Measurements from ENCODE around the gene ADAM23.
A peak's percentile ranks its signal among the peaks of the same experiment; 100 is the strongest.

The ADAM23 gene

DNA sequence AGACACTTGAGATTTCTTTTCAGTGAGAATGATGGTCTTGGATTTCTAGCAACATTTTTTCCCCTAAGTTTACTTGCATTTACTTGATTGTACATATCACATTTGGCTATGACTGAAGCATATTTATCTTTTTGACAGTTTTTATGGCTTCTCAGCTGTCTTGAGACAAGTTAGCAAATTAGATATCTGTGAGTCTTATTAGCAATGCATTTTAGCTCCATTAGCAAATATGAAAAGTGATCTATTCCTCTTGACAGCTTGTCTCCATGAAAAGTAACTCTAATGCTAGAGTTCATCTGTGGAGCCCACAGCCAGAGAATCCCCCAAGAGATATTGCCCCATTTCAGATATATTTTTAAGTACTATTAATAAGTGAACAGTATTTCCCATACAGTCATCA, 126.9 kb downstream of the ADAM23 start:
- no peaks in the 10 kb centered on the region for H3K9me3 ChIP-seq (ENCODE audit: severe bottlenecking)
- no peak overlapping the region for H3K4me3 ChIP-seq (ENCODE audit: low read depth, low read length)

DNA sequence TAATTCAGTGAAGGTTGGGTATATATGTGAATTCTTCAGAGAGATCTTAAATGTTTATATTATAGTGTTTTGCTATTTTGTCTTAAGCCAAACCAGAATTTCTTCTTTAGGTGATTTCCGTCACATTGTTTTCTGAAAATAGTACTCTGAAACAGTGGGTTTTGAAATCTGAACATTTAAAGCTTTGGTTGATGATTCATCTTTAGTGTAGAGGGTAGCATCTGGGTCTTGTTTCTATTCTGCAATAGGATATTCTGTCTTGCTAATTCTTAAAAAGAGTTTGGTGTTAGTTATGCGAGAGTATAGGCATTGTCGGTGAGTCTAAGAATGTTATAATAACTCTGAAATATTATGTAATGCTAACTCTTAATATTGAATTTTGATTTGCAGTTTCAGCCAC, 129.4 kb downstream of the ADAM23 start:
- Histone ChIP-seq H3K9me3 (ENCODE audit: severe bottlenecking) (no peaks in the 10 kb centered on the region), H3K27me3 (ENCODE audit: insufficient read depth, low read depth, severe bottlenecking) (no peaks in the 10 kb centered on the region), H3K36me3 (no peaks in the 10 kb centered on the region), H3K4me3 (ENCODE audit: low read depth, low read length) (no peak overlapping the region), H3K27ac (no peak overlapping the region)
- no peak for DNase-seq
- TF ChIP-seq, protein P1, sequence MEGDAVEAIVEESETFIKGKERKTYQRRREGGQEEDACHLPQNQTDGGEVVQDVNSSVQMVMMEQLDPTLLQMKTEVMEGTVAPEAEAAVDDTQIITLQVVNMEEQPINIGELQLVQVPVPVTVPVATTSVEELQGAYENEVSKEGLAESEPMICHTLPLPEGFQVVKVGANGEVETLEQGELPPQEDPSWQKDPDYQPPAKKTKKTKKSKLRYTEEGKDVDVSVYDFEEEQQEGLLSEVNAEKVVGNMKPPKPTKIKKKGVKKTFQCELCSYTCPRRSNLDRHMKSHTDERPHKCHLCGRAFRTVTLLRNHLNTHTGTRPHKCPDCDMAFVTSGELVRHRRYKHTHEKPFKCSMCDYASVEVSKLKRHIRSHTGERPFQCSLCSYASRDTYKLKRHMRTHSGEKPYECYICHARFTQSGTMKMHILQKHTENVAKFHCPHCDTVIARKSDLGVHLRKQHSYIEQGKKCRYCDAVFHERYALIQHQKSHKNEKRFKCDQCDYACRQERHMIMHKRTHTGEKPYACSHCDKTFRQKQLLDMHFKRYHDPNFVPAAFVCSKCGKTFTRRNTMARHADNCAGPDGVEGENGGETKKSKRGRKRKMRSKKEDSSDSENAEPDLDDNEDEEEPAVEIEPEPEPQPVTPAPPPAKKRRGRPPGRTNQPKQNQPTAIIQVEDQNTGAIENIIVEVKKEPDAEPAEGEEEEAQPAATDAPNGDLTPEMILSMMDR (IDR thresholded peaks at IDR 0.05; ENCODE audit: low read depth, low read length), result no peak

More for the DNA sequence above, 126.9 kb downstream of the ADAM23 start:
- no peak for DNase-seq
- Histone ChIP-seq H3K27me3 (ENCODE audit: insufficient read depth, low read depth, severe bottlenecking) (no peaks in the 10 kb centered on the region), H3K27ac (no peak overlapping the region), H3K36me3 (no peaks in the 10 kb centered on the region)
- TF ChIP-seq, protein P1 (IDR thresholded peaks at IDR 0.05; ENCODE audit: low read depth, low read length), result no peak

DNA sequence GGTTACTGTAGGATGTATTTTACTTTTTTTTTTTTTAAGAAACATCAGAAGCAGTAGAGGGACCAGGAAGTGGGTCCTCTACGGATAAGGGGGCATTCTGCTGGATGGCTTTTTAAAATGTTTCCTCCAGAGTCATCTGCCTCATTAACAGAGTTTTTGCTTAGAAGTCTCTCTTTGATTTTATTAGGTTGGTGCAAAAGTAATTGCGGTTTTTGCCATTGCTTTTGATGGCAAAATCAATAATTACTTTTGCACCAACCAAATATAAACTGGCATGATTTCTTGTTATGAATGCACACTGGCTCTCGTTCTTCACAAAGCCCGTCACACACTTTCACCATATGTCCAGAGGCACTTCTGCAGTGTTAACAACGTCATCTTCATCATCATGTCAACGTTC, 130.5 kb downstream of the ADAM23 start:
- no peaks in the 10 kb centered on the region for H3K36me3 ChIP-seq
- H3K27me3 ChIP-seq (ENCODE audit: insufficient read depth, low read depth, severe bottlenecking), result no peaks in the 10 kb centered on the region
- no peak overlapping the region for H3K4me3 ChIP-seq (ENCODE audit: low read depth, low read length)
- no peak for DNase-seq
- no peak overlapping the region for H3K27ac ChIP-seq
- no peaks in the 10 kb centered on the region for H3K9me3 ChIP-seq (ENCODE audit: severe bottlenecking)
- TF ChIP-seq, protein P1 (IDR thresholded peaks at IDR 0.05; ENCODE audit: low read depth, low read length), result no peak

DNA sequence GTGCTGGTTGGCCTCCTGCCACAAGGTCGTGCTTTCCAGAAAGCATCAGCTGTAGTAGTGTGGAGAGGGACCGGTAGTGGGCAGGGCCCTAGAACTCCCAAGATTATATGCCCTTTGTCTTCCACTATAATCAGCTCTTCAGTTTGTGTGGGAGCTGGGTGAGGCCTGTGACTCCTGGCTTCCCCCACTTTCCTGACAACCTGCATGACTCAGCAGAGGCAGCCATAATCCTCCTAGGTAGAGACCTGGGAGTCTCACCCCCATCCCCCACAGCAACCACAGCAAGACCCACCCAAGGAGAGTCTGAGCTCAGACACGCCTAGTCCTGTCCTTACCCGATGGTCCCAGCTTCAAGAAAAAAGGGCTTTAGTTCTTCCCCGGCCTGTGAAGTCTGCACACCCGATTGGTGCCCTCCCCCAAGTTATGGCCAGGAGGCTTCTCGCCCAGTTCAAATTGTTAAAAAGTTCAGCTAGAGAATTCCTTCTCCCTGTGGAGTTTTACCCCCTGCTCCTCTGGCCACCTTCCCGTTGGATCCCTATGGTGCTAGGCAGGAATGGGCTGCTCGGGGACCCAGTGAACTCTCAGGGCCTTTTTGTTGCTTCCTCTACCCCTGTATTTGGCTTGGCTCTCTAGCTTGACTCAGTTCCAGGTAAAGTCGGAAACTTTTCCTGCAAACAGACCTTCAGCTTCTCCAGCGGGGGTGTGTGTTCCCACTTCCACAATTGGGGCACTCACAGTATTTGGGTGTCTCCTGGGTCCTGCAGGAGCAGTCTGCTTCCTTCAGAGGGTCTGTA, 141.2 kb downstream of the ADAM23 start:
- Histone ChIP-seq H3K27me3 (ENCODE audit: insufficient read depth, low read depth, severe bottlenecking) (no peaks in the 10 kb centered on the region), H3K4me3 (ENCODE audit: low read depth, low read length) (no peak overlapping the region), H3K36me3 (no peaks in the 10 kb centered on the region), H3K9me3 (ENCODE audit: severe bottlenecking) (no peaks in the 10 kb centered on the region), H3K27ac (no peak overlapping the region)
- DNase-seq, result peak; percentile 29
- TF ChIP-seq, protein P1 (IDR thresholded peaks at IDR 0.05; ENCODE audit: low read depth, low read length), result no peak

DNA sequence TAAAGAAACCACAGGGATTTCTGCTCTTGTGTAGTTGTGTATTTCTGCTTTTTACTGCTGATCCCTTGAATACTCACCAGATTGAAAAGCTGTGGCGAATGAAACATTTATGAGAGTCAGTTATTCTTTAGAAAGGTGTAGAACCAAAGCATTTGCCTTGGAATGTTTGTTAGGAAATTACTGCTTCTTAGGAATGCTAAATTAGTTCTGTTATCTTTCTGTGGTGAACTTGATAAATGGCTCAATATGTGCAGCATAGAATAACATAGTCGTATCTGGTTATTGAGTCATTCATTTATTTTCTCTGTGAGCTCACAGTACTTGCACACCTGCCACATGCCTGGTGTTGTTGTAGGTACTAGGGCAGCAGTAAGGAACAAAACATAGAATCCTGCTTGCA, 142.0 kb downstream of the ADAM23 start:
- Histone ChIP-seq H3K27ac (no peak overlapping the region), H3K27me3 (ENCODE audit: insufficient read depth, low read depth, severe bottlenecking) (no peaks in the 10 kb centered on the region), H3K9me3 (ENCODE audit: severe bottlenecking) (no peaks in the 10 kb centered on the region), H3K4me3 (ENCODE audit: low read depth, low read length) (no peak overlapping the region), H3K36me3 (no peaks in the 10 kb centered on the region)
- TF ChIP-seq, protein P1 (IDR thresholded peaks at IDR 0.05; ENCODE audit: low read depth, low read length), result no peak
- no peak for DNase-seq

DNA sequence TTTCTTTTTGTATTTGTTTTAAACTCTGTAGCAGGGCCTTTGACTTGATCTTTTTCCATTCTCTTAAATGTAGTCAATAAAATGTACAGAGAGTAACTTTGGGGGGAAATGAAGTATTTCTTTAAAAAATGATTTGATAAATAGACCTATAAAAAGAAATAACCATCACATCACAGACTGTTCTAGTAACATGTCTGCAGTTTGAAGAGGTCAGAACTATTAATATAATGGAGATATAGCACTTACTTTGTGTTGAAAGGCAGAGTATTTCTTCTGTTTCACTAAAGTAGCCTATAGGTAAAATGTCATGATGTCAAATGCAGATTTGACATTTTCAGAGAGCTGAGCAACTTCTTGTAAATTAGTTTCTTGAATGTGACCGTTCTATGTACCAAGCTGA, 143.3 kb downstream of the ADAM23 start:
- TF ChIP-seq, protein P1 (IDR thresholded peaks at IDR 0.05; ENCODE audit: low read depth, low read length), result no peak
- Histone ChIP-seq H3K27ac (no peak overlapping the region), H3K9me3 (ENCODE audit: severe bottlenecking) (no peaks in the 10 kb centered on the region), H3K27me3 (ENCODE audit: insufficient read depth, low read depth, severe bottlenecking) (no peaks in the 10 kb centered on the region), H3K36me3 (no peaks in the 10 kb centered on the region), H3K4me3 (ENCODE audit: low read depth, low read length) (no peak overlapping the region)
- DNase-seq, result no peak
